Measurements from ENCODE around the gene MYH7. TPM values are rescaled to one million over a fixed set of nuclear protein-coding genes. Genes with fewer than 3 reads are reported as not detected.

The MYH7 gene
- total and polyA plus RNA-seq, 5 experiments from 2014 or later: not detected

GRCh38 chr14:23376482-23377197 lies 58.8 kb downstream of the MYH7 start, which contains the start of gene CMTM5:
TSS of gene CMTM5 (plus strand) at chr14:23377046. CDS start at chr14:23377252, 206 bp downstream.
- Mint-ChIP-seq H3K27ac (no peak within 1 kb of the TSS), H3K4me3 (no peak within 1 kb of the TSS), H3K9me3 (no peaks in the 10 kb centered on the region), H3K4me1 (peaks cover 0 to 2% (median 0%) of the 10 kb centered on the region in 4 donors), H3K27me3 (peaks cover 0 to 22% (median 4%) of the 10 kb centered on the region in 5 donors), H3K36me3 (no peaks in the 10 kb centered on the region)
- POLR2A ChIA-PET: no interaction called here
- no peak for DNase-seq
- ATAC-seq: no peak

DNA sequence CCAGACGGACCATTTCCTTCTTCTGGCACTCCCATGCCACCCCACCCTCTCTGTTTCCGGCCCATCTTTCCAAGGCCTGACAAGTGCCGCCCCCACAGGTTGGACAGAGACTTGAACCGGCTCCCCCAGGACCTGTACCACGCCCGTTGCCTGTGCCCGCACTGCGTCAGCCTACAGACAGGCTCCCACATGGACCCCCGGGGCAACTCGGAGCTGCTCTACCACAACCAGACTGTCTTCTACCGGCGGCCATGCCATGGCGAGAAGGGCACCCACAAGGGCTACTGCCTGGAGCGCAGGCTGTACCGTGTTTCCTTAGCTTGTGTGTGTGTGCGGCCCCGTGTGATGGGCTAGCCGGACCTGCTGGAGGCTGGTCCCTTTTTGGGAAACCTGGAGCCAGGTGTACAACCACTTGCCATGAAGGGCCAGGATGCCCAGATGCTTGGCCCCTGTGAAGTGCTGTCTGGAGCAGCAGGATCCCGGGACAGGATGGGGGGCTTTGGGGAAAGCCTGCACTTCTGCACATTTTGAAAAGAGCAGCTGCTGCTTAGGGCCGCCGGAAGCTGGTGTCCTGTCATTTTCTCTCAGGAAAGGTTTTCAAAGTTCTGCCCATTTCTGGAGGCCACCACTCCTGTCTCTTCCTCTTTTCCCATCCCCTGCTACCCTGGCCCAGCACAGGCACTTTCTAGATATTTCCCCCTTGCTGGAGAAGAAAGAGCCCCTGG lies 59.8 kb downstream of the MYH7 start:
- Mint-ChIP-seq H3K27me3 (peaks cover 0 to 20% (median 4%) of the 10 kb centered on the region in 5 donors), H3K36me3 (no peaks in the 10 kb centered on the region), H3K27ac (no peak overlapping the region), H3K4me1 (peaks cover 0 to 2% (median 0%) of the 10 kb centered on the region in 4 donors), H3K9me3 (no peaks in the 10 kb centered on the region), H3K4me3 (no peak overlapping the region)
- DNase-seq: no peak
- POLR2A ChIA-PET: no interaction called here
- no peak for ATAC-seq

DNA sequence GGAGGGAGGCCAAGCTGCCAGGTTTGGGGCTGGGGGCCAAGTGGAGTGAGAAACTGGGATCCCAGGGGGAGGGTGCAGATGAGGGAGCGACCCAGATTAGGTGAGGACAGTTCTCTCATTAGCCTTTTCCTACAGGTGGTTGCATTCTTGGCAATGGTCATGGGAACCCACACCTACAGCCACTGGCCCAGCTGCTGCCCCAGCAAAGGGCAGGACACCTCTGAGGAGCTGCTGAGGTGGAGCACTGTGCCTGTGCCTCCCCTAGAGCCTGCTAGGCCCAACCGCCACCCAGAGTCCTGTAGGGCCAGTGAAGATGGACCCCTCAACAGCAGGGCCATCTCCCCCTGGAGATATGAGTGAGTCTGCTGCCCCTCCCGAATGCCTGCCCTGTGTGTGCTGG lies 62.4 kb downstream of the MYH7 start:
- ATAC-seq (no peak), DNase-seq (no peak)
- Mint-ChIP-seq H3K36me3 (no peaks in the 10 kb centered on the region), H3K27ac (no peak overlapping the region), H3K4me1 (peaks cover 0 to 2% (median 0%) of the 10 kb centered on the region in 4 donors), H3K4me3 (no peak overlapping the region), H3K27me3 (peaks cover 1 to 18% (median 7%) of the 10 kb centered on the region in 5 donors), H3K9me3 (no peaks in the 10 kb centered on the region)
- POLR2A ChIA-PET: no interaction called here

GRCh38 chr14:23372509-23372908 lies 63.0 kb downstream of the MYH7 start, which contains the start of gene IL25:
TSS of gene IL25 (plus strand) at chr14:23372809.
- no peak within 1 kb of the TSS for H3K27ac Mint-ChIP-seq
- peaks cover 0 to 2% (median 0%) of the 10 kb centered on the region in 4 donors for H3K4me1 Mint-ChIP-seq
- peaks cover 1 to 18% (median 10%) of the 10 kb centered on the region in 5 donors for H3K27me3 Mint-ChIP-seq
- no peak for ATAC-seq
- POLR2A ChIA-PET: no interaction called here
- DNase-seq: no peak
- H3K36me3 Mint-ChIP-seq: no peaks in the 10 kb centered on the region
- no peak within 1 kb of the TSS for H3K4me3 Mint-ChIP-seq
- no peaks in the 10 kb centered on the region for H3K9me3 Mint-ChIP-seq

DNA sequence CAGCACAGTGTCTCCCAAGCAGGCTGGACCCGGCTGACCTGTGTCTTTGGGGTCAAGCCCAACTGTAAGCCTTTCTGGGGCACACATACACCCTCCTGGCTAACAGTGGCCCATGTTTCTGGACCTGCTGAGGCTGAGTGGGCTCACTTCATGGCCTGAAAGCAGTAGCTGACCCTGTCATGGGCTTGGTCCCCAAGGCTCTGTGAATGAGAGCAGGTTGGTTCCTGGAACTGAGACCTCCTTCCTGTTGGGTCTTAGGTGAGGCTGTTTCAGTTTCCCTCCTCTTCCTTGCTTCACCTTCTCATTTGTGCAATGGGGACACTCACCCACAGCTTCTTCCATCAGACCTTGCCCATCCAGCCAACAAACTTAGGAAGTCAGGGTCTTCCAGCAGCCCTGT lies 63.6 kb downstream of the MYH7 start:
- no peaks in the 10 kb centered on the region for H3K4me1 Mint-ChIP-seq
- H3K27me3 Mint-ChIP-seq: peaks cover 5 to 19% (median 16%) of the 10 kb centered on the region in 5 donors
- no peak for ATAC-seq
- POLR2A ChIA-PET: no interaction called here
- H3K4me3 Mint-ChIP-seq: no peak overlapping the region
- H3K27ac Mint-ChIP-seq: no peak overlapping the region
- H3K36me3 Mint-ChIP-seq: no peaks in the 10 kb centered on the region
- H3K9me3 Mint-ChIP-seq: no peaks in the 10 kb centered on the region
- DNase-seq: no peak

DNA sequence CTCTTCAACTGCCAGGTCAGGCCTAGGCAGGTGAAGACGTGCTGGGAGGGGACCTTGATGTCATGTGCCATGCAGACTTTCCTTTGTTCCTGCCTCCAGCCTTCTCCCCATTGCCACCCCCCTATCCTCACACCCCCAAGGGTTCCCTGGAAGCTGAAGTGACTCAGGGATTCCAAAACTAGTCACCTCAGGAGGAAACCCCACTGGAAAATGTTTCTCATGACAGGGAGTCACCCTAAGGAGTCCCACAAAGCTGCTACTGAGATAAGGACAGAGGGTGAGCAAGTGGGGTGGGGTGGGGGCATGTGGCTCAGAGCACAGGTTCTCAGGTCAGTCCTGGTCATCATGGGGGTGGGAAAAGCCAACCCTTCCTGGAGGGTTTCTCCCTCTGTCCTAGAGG lies 65.2 kb downstream of the MYH7 start:
- ATAC-seq: no peak
- no peaks in the 10 kb centered on the region for H3K9me3 Mint-ChIP-seq
- no peak for DNase-seq

GRCh38 chr14:23366426-23366921 lies 69.0 kb downstream of the MYH7 start:
- Mint-ChIP-seq H3K36me3 (no peaks in the 10 kb centered on the region), H3K4me3 (peak overlapping the region in 1 of 10 donors; percentile 39), H3K27me3 (peaks cover 13 to 42% (median 29%) of the 10 kb centered on the region in 5 donors), H3K9me3 (no peaks in the 10 kb centered on the region), H3K27ac (no peak overlapping the region), H3K4me1 (peaks cover 0 to 8% (median 2%) of the 10 kb centered on the region in 4 donors)
- POLR2A ChIA-PET: no interaction called here
- DNase-seq (no peak), ATAC-seq (no peak)

More for the DNA sequence above, 65.2 kb downstream of the MYH7 start:
- H3K4me1 Mint-ChIP-seq: peaks cover 0 to 1% (median 0%) of the 10 kb centered on the region in 4 donors
- H3K36me3 Mint-ChIP-seq: no peaks in the 10 kb centered on the region
- peaks cover 9 to 26% (median 19%) of the 10 kb centered on the region in 5 donors for H3K27me3 Mint-ChIP-seq
- no peak overlapping the region for H3K27ac Mint-ChIP-seq
- no peak overlapping the region for H3K4me3 Mint-ChIP-seq
- POLR2A ChIA-PET: no interaction called here

- no peak for DNase-seq
- H3K4me3 Mint-ChIP-seq: no peak overlapping the region
- no peaks in the 10 kb centered on the region for H3K36me3 Mint-ChIP-seq
- POLR2A ChIA-PET: no interaction called here
- peaks cover 0 to 8% (median 2%) of the 10 kb centered on the region in 4 donors for H3K4me1 Mint-ChIP-seq
- H3K27me3 Mint-ChIP-seq: peaks cover 14 to 42% (median 32%) of the 10 kb centered on the region in 5 donors
- ATAC-seq: no peak
- no peaks in the 10 kb centered on the region for H3K9me3 Mint-ChIP-seq
- no peak overlapping the region for H3K27ac Mint-ChIP-seq
These were observed 69.6 kb downstream of the MYH7 start for GRCh38 chr14:23365732-23366425.

DNA sequence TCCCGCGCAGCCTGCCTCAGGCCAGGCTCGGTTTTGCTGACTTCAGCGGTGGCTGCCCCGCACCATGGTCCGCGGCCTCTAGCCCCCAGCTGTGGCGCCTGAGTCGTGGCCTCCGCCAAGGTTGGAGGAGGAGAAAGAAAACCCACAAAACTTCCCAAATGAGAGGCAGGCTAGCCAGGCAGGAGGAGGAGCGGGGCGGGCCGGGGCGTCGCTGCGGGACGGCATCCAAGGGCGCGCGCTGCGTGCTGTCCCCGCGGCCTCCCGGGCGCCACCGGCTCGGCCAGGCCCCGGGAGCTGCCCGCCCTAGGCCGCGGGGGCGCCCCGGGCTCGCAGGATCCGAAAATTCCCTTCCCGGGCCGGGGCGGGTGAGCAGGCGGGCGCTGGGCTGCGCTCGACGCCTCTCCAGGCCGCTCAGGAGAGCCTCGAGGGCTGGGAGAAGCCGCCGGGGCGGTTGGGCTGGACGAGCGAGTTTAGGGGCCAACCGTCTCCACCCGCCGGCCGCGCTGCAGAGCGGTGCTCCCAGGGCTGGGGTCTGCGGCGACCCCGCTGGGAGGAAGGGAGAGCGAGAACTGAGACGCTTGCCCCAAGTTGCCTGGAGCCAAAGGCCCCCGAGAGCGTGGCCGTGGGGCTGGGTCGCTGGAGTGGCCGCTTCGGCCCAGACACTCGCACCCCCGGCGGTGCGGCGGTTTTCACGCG lies 70.3 kb downstream of the MYH7 start, which contains the start of gene EFS:
EFS (minus strand) TSS at position 137 of the 696 bp plus-strand sequence. CDS start 147 bp downstream, outside the sequence.
- no peak for DNase-seq
- no peak within 1 kb of the TSS for H3K27ac Mint-ChIP-seq
- peaks cover 14 to 43% (median 33%) of the 10 kb centered on the region in 5 donors for H3K27me3 Mint-ChIP-seq
- POLR2A ChIA-PET: no interaction called here
- ATAC-seq: no peak
- H3K36me3 Mint-ChIP-seq: no peaks in the 10 kb centered on the region
- H3K4me3 Mint-ChIP-seq: peak within 1 kb of the TSS in 5 of 10 donors; percentile 29 to 63 (median 42)
- H3K4me1 Mint-ChIP-seq: peaks cover 0 to 8% (median 2%) of the 10 kb centered on the region in 4 donors
- no peaks in the 10 kb centered on the region for H3K9me3 Mint-ChIP-seq

DNA sequence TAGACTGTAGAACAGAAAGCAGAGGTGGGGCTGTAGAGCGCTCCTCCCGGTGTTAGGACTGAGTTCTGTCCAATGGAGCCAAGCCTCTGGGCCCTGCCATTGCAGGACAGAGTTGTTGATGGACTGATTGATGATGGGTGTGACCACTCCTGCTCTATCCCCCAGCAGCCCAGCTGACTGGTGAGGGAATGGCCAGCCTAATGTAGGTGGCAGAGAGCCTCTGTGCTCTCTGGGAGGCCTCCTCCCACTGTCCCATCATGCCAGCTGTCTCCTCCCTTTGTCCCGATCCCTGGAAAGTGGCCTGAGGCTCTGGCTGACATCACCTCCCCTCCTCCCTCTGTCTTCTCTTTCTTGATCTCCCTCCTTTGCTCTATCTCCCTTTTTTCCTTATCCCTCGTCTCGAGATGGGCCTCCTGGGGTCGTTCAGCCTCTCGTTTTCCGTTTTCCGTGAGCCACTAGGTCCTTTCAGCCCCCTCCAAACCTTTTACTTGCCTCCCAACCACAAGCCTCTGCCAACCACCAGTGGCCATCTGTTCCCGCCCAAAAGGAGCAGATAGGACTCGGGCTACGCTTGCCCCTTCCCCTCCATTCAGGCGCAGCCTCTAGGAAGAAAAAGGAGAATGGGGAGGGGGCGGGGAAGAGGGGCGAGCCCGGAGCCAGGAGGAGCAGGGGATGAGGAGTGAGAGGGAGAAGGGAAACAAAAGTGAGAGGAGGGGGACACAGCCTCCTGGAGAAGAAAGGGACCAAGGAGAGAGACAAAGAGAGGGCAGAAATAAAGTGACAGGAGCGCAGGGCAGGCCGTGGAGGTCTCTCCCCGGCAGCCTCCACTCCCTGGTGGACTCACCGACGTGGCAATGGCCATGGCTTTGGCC lies 71.1 kb downstream of the MYH7 start:
- Mint-ChIP-seq H3K36me3 (no peaks in the 10 kb centered on the region), H3K9me3 (no peaks in the 10 kb centered on the region), H3K27me3 (peaks cover 14 to 43% (median 33%) of the 10 kb centered on the region in 5 donors), H3K4me3 (peak overlapping the region in 5 of 10 donors; percentile 29 to 63 (median 42)), H3K27ac (no peak overlapping the region), H3K4me1 (peaks cover 0 to 8% (median 2%) of the 10 kb centered on the region in 4 donors)
- DNase-seq (no peak), ATAC-seq (no peak)
- POLR2A ChIA-PET: no interaction called here

Measured in naive thymus-derived CD8-positive, alpha-beta T cell (primary cell).